Measurements from ENCODE around the gene NT5E. TPM values are rescaled to one million over a fixed set of nuclear protein-coding genes. Genes with fewer than 3 reads are reported as not detected.
A peak's percentile ranks its signal among the peaks of the same experiment; 100 is the strongest.

Gene NT5E
- total RNA-seq, 1 experiment from 2014 or later = 0.94 TPM

DNA sequence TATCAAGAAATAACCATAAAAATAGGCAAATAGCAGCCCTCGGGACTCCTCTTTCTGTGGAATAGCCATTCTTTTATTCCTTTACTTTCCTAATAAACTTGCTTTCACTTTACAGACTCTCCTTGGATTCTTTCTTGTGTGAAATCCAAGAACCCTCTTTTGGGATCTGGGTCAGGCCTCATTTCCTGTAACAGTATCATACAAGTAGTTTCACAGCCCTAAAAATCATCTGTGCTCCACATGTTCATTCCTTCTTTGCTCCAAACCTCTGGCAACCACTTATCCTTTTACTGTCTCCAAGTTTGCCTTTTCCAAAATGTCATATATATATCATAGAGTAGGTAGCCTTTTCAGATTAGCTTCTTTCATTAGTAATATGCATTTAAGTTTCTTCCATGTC lies 13.5 kb upstream of the NT5E start:
- H3K36me3 ChIP-seq (replicated peaks; ENCODE audit: control insufficient read depth, insufficient read depth, low read length) = no peaks in the 10 kb centered on the region
- no peaks in the 10 kb centered on the region for H3K27me3 ChIP-seq (ENCODE audit: control insufficient read depth, insufficient read depth, low read length)
- no peak overlapping the region for H3K4me3 ChIP-seq (ENCODE audit: insufficient read depth, low read depth, low read length)
- no peak for DNase-seq

DNA sequence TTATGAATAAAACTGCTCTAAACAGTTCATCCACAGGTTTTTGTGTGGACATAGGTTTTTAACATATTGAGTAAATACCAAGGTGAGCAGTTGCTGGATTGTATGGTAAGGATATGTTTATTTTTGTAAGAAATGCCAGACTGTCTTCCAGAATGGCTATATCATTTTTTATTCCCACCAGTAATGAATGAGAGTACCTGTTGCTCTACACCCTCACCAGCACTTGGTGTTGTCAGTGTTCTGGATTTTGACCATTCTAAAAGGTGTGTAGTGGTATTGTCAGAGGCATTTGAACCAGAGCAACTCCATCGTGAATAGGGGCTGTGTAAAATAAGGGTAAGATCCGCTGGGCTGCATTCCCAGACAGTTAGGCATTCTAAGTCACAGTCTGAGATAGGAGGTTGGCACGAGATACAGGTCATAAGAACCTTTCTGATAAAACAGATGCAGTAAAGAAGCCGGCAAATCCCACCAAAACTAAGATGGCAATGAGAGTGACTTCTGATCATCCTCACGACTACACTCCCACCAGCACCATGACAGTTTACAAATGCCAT lies 12.9 kb upstream of the NT5E start:
- H3K27me3 ChIP-seq (ENCODE audit: control insufficient read depth, insufficient read depth, low read length) = no peaks in the 10 kb centered on the region
- H3K36me3 ChIP-seq (replicated peaks; ENCODE audit: control insufficient read depth, insufficient read depth, low read length) = no peaks in the 10 kb centered on the region
- no peak overlapping the region for H3K4me3 ChIP-seq (ENCODE audit: insufficient read depth, low read depth, low read length)
- no peak for DNase-seq

GRCh38 chr6:85443349-85444117 lies 6.3 kb upstream of the NT5E start:
- Histone ChIP-seq H3K27me3 (ENCODE audit: control insufficient read depth, insufficient read depth, low read length) (peaks cover 11% of the 10 kb centered on the region), H3K36me3 (replicated peaks; ENCODE audit: control insufficient read depth, insufficient read depth, low read length) (no peaks in the 10 kb centered on the region), H3K4me3 (ENCODE audit: insufficient read depth, low read depth, low read length) (no peak overlapping the region)
- DNase-seq = no peak

- Histone ChIP-seq H3K4me3 (ENCODE audit: insufficient read depth, low read depth, low read length) (peak overlapping the region; percentile 78), H3K36me3 (replicated peaks; ENCODE audit: control insufficient read depth, insufficient read depth, low read length) (no peaks in the 10 kb centered on the region), H3K27me3 (ENCODE audit: control insufficient read depth, insufficient read depth, low read length) (peaks cover 52% of the 10 kb centered on the region)
- DNase-seq = peak; percentile 69
These were observed 480 bp upstream of the NT5E start for GRCh38 chr6:85449388-85449817.

- Histone ChIP-seq H3K27me3 (ENCODE audit: control insufficient read depth, insufficient read depth, low read length) (peaks cover 52% of the 10 kb centered on the region), H3K36me3 (replicated peaks; ENCODE audit: control insufficient read depth, insufficient read depth, low read length) (no peaks in the 10 kb centered on the region), H3K4me3 (ENCODE audit: insufficient read depth, low read depth, low read length) (no peak overlapping the region)
- DNase-seq = no peak
These were observed 1.9 kb downstream of the NT5E start for GRCh38 chr6:85451565-85452306.

DNA sequence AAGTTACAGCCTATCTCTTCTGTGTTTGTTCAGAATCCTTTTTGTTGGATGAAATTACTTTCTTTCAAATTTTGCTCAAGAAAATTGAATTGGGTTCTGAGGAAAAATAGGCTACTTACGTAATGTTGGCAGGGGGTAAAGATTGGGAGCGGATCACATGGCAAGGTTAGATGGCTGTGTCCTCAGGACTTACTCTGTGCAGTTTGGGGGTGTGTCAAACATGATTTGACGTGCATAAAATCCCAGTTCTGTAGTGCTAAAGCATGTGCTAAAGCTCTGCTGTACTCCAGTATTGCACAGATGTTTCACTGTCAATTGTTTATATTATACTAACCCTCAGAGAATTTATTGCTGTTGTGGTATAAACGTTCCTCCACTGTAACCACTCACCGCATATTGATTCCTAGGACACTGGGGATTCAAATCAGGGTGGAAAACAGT lies 2.6 kb downstream of the NT5E start:
- peaks cover 51% of the 10 kb centered on the region for H3K27me3 ChIP-seq (ENCODE audit: control insufficient read depth, insufficient read depth, low read length)
- no peak for DNase-seq
- H3K4me3 ChIP-seq (ENCODE audit: insufficient read depth, low read depth, low read length) = no peak overlapping the region
- no peaks in the 10 kb centered on the region for H3K36me3 ChIP-seq (replicated peaks; ENCODE audit: control insufficient read depth, insufficient read depth, low read length)

DNA sequence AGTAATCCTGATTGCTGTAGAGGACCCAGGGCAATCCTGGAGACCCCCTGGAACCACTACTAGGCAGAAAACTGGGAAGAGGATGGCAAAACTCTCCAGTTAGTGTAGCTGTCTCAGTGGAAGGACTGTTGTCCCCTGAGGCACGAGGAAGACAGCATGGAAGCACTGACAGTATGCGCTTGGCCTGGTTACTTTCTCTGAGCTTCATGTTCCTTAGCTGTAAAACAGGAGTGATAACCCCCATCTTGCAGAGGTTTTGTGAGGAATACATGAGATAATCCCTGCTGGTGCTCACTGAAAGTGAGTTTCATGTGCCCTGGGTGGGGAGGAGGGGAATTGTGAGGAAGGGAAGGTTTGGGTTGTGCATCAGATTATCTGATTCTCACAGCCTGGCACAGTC lies 3.2 kb downstream of the NT5E start:
- DNase-seq = no peak
- Histone ChIP-seq H3K27me3 (ENCODE audit: control insufficient read depth, insufficient read depth, low read length) (peaks cover 45% of the 10 kb centered on the region), H3K4me3 (ENCODE audit: insufficient read depth, low read depth, low read length) (no peak overlapping the region), H3K36me3 (replicated peaks; ENCODE audit: control insufficient read depth, insufficient read depth, low read length) (no peaks in the 10 kb centered on the region)

DNA sequence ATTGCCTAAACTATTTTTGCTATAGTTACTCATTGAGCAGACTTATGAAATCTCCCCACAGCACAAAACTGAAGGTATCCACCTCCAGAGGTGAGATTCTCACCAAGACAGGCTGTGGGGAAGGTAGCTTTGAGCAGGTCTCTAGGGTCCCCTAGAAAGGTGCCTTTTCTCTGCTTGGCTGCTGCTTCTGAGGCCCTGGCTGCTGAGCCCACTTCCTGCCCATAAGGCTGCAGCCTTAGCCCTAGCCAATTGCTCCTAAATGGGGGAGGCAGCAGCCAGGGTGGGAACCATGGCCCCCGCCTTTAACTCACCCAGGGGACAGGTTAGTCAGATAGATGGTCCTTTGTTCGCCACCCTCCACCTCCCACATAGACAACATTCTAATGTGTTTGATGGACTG lies 3.6 kb downstream of the NT5E start:
- DNase-seq = no peak
- no peaks in the 10 kb centered on the region for H3K36me3 ChIP-seq (replicated peaks; ENCODE audit: control insufficient read depth, insufficient read depth, low read length)
- peaks cover 41% of the 10 kb centered on the region for H3K27me3 ChIP-seq (ENCODE audit: control insufficient read depth, insufficient read depth, low read length)
- H3K4me3 ChIP-seq (ENCODE audit: insufficient read depth, low read depth, low read length) = no peak overlapping the region

GRCh38 chr6:85455471-85456026 lies 5.7 kb downstream of the NT5E start:
- no peak overlapping the region for H3K4me3 ChIP-seq (ENCODE audit: insufficient read depth, low read depth, low read length)
- H3K27me3 ChIP-seq (ENCODE audit: control insufficient read depth, insufficient read depth, low read length) = peaks cover 21% of the 10 kb centered on the region
- H3K36me3 ChIP-seq (replicated peaks; ENCODE audit: control insufficient read depth, insufficient read depth, low read length) = no peaks in the 10 kb centered on the region
- DNase-seq = no peak

DNA sequence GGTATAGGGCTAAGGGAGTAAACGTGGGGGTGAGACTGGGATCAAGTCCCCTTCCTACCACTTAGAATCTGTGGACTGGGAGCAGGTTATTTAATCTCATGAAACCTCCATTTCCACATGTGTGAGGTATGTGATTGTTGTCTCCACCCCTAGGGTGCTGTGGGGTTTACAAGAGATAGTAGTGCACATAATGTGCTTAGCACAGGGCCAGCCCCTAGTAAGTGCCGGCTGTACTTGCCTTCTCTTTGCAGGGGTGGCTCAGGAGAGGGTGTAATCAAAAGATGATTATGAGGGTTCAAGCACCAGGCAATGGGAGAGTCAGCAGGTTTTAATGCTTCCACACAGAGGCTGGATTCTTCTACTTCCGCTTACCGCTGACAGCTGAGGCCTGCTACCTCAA lies 6.9 kb downstream of the NT5E start:
- H3K4me3 ChIP-seq (ENCODE audit: insufficient read depth, low read depth, low read length) = no peak overlapping the region
- no peak for DNase-seq
- H3K27me3 ChIP-seq (ENCODE audit: control insufficient read depth, insufficient read depth, low read length) = peaks cover 9% of the 10 kb centered on the region
- H3K36me3 ChIP-seq (replicated peaks; ENCODE audit: control insufficient read depth, insufficient read depth, low read length) = no peaks in the 10 kb centered on the region

GRCh38 chr6:85458184-85458583 lies 8.3 kb downstream of the NT5E start:
- DNase-seq = peak; percentile 24
- Histone ChIP-seq H3K27me3 (ENCODE audit: control insufficient read depth, insufficient read depth, low read length) (peaks cover 2% of the 10 kb centered on the region; the same call in 1 of the 2 replicates), H3K36me3 (replicated peaks; ENCODE audit: control insufficient read depth, insufficient read depth, low read length) (no peaks in the 10 kb centered on the region), H3K4me3 (ENCODE audit: insufficient read depth, low read depth, low read length) (no peak overlapping the region)

DNA sequence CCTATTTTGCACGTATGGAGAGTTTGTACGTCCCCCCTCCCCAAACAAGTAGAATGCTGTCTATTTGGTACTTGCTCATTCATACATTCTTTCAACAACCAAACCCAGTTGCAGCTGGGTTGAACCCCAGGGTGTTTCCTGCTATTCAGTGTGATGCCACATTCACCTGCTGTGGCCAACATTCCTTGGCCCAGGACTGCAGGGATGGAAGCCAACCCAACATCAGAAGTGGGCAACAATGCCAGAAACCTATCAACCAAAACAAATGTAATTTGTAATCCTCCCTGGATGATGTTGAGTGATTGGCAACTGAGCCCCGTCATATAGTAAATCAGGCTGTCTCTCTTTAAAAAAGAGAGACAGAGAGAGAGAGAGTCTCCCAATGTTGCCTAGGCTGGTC lies 8.9 kb downstream of the NT5E start:
- no peak overlapping the region for H3K4me3 ChIP-seq (ENCODE audit: insufficient read depth, low read depth, low read length)
- H3K27me3 ChIP-seq (ENCODE audit: control insufficient read depth, insufficient read depth, low read length) = no peaks in the 10 kb centered on the region
- no peaks in the 10 kb centered on the region for H3K36me3 ChIP-seq (replicated peaks; ENCODE audit: control insufficient read depth, insufficient read depth, low read length)
- DNase-seq = no peak

- H3K4me3 ChIP-seq (ENCODE audit: insufficient read depth, low read depth, low read length) = no peak overlapping the region
These were observed 9.5 kb downstream of the NT5E start for GRCh38 chr6:85459224-85459901.

GRCh38 chr6:85460154-85460920 lies 10.5 kb downstream of the NT5E start:
- no peak overlapping the region for H3K4me3 ChIP-seq (ENCODE audit: insufficient read depth, low read depth, low read length)
- no peak for DNase-seq
- no peaks in the 10 kb centered on the region for H3K36me3 ChIP-seq (replicated peaks; ENCODE audit: control insufficient read depth, insufficient read depth, low read length)
- no peaks in the 10 kb centered on the region for H3K27me3 ChIP-seq (ENCODE audit: control insufficient read depth, insufficient read depth, low read length)

More at GRCh38 chr6:85459224-85459901, 9.5 kb downstream of the NT5E start:
- Histone ChIP-seq H3K36me3 (replicated peaks; ENCODE audit: control insufficient read depth, insufficient read depth, low read length) (no peaks in the 10 kb centered on the region), H3K27me3 (ENCODE audit: control insufficient read depth, insufficient read depth, low read length) (no peaks in the 10 kb centered on the region)
- no peak for DNase-seq
